PFSK-1 (cell line): ENCODE results near the gene ACADVL.

Experiments
- FOXP2 ChIP-seq: optimal IDR thresholded peaks from 2 replicates; pipeline ENCODE3; 2011; ENCODE audit warnings: borderline replicate concordance, control low read depth, inconsistent platforms; ENCODE audit not compliant: insufficient read depth; ENCODE audit errors: extremely low read length, extremely low read depth
- SIN3A ChIP-seq: IDR thresholded peaks from 2 replicates; pipeline ENCODE4 v1.6.1; 2012; ENCODE audit warnings: mild to moderate bottlenecking, low read length, moderate library complexity, borderline replicate concordance; ENCODE audit not compliant: insufficient read depth
- TAF1 ChIP-seq: IDR thresholded peaks from 2 replicates; pipeline ENCODE4 v1.6.1; 2012; ENCODE audit warnings: low read length, control low read depth, borderline replicate concordance; ENCODE audit not compliant: insufficient read depth

DNA sequence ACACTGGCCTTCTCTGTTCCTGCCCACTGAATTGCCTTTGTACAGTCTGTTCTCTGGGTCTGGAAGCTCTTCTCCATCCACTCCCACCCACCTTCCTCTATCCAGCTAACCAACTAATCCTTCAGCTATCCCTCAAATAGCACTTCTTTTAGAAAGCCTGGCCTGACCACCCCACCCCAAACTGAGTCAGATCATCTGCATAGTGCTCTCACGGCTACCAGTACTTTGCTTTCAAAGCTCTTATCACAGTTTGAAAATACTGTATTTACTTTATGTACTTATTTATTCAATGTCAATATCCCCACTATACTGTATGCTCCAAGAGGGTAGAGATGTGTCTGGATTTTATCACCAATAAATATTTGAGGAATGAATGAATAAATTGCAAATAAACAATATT lies 47.0 kb downstream of the ACADVL start:
- TF ChIP-seq SIN3A: no peak
- no peak for TF ChIP-seq FOXP2
- no peak for TF ChIP-seq TAF1
